ENCODE data around the gene IRF8.

DNA sequence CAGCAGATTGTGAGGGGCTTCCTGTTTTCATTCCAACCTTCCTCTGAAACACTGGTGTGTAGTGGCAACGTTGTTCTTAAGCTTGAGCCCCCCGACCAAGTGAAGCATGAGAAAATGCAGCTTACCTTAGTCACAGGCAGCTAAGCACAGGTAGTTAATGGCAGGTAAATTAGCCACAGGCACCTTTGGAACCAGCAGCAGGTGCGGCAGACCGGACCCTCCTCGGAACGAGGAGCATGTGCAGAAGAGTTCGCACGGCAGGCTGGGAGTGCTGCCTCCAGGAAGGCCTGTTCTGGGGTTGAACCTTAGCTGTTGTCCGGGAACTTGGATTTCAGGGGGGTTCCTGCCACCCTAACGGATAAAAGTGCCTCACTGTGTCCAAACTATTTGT is 7.2 kb upstream of the IRF8 start:
- TF ChIP-seq ATF1 (CRISPR knock-in tag; IDR thresholded peaks at IDR 0.05): no peak
- TF ChIP-seq, protein P1, sequence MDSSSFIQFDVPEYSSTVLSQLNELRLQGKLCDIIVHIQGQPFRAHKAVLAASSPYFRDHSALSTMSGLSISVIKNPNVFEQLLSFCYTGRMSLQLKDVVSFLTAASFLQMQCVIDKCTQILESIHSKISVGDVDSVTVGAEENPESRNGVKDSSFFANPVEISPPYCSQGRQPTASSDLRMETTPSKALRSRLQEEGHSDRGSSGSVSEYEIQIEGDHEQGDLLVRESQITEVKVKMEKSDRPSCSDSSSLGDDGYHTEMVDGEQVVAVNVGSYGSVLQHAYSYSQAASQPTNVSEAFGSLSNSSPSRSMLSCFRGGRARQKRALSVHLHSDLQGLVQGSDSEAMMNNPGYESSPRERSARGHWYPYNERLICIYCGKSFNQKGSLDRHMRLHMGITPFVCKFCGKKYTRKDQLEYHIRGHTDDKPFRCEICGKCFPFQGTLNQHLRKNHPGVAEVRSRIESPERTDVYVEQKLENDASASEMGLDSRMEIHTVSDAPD (CRISPR knock-in tag; IDR thresholded peaks at IDR 0.05): no peak
- no peak for TF ChIP-seq NFKBIZ (CRISPR knock-in tag; IDR thresholded peaks at IDR 0.05)
- no peak for TF ChIP-seq EP300 (IDR thresholded peaks at IDR 0.05; ENCODE audit: low read depth in 2 of 2, low read length in 2 of 2)
- no peak for TF ChIP-seq EP300 (CRISPR knock-in tag; IDR thresholded peaks at IDR 0.05; ENCODE audit: borderline replicate concordance)
- no peak for TF ChIP-seq NFIC (IDR thresholded peaks at IDR 0.05; ENCODE audit: low read length)

Measured in HepG2 (cell line).